Fibroblast of the aortic adventitia (primary cell): Measurements from ENCODE around the gene PCED1B. TPM values are rescaled to one million over a fixed set of nuclear protein-coding genes. Genes with fewer than 3 reads are reported as not detected.

Experiments used
- DNase-seq: peaks from one replicate; pipeline ENCODE4 v3.0.0-alpha.2; 2010; ENCODE audit warnings: low read depth
- H3K4me3 ChIP-seq: 2 replicates; pipeline ENCODE4 v1.5.1; 2011; ENCODE audit warnings: low read depth, mild to moderate bottlenecking, control low read depth, low read length, moderate library complexity
- total RNA-seq: library from RNA; depleted of rRNA; stranded (reverse); fragments of >200 nt; gene quantifications from 2 replicates; pipeline ENCODE4 v1.2.3, GENCODE V29; 2012; ENCODE audit warnings: low replicate concordance
- TF ChIP-seq, protein P1 (sequence below): IDR thresholded peaks from 2 replicates; pipeline ENCODE4 v1.5.1; 2011; ENCODE audit warnings: mild to moderate bottlenecking, low read length, control low read depth, inconsistent platforms; ENCODE audit not compliant: insufficient read depth

Gene PCED1B
- total RNA-seq, 1 donor, result 0.27 TPM

DNA sequence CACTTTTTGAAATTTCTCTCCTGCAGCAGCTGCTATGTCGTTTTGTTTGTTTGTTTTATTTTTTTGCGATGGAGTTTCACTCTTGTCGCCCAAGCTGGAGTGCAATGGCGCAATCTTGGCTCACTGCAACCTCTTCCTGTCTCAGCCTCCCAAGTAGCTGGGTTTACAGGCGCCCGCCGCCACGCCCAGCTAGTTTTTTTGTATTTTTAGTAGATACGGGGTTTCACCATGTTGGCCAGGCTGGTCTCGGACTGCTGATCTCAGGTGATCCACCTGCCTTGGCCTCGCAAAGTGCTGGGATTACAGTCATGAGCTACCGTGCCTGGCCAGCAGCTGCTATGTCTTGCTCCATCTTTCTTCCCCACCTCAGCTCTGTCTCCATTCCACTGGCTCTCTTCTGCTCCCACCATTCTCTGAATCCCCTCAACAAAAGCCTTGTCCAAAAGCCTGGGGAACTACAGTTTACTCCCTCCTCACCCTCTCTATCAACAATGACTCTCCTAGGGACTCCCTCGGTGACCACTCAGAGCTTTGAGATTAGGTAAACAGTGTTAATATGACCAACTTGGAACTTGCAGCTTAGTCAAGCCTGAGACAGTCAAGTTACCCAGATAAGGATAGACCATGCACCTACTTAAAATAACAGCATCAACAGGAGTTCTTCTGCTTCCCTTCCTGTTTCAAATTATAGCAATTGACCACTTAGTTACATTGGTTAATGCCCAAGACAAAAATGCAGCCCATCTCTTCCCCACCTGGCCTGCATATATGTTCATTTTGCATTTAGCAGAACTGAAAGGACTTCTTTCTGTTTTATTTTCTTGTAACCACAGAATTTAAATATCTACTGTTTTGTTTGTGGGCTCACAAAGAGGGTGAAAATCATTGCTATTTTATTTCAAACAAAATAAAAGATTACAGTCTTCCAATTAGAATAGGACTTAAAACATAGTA, 189.4 kb downstream of the PCED1B start:
- no peak for DNase-seq
- no peak overlapping the region for H3K4me3 ChIP-seq
- TF ChIP-seq, protein P1, sequence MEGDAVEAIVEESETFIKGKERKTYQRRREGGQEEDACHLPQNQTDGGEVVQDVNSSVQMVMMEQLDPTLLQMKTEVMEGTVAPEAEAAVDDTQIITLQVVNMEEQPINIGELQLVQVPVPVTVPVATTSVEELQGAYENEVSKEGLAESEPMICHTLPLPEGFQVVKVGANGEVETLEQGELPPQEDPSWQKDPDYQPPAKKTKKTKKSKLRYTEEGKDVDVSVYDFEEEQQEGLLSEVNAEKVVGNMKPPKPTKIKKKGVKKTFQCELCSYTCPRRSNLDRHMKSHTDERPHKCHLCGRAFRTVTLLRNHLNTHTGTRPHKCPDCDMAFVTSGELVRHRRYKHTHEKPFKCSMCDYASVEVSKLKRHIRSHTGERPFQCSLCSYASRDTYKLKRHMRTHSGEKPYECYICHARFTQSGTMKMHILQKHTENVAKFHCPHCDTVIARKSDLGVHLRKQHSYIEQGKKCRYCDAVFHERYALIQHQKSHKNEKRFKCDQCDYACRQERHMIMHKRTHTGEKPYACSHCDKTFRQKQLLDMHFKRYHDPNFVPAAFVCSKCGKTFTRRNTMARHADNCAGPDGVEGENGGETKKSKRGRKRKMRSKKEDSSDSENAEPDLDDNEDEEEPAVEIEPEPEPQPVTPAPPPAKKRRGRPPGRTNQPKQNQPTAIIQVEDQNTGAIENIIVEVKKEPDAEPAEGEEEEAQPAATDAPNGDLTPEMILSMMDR, result no peak

DNA sequence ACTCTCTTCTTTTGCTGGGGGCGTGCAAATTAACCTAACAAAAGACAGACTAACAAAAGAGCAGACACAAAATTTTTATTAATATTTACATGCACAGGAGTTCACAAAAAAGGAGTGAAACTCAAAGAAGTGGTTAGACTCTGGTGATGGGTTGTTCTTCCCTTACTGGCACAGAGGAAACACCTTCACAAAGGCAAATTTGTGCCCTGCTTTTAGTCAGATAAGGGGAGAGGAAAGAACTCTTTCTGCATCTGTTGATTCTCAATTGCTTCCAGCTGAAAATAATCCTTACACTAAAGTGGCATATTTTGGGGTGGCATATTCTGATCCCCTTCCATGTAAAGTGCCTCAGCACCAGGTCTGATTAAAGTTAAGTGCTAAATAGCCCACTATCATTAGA, 190.5 kb downstream of the PCED1B start:
- H3K4me3 ChIP-seq, result no peak overlapping the region
- TF ChIP-seq, protein P1, result no peak
- no peak for DNase-seq

DNA sequence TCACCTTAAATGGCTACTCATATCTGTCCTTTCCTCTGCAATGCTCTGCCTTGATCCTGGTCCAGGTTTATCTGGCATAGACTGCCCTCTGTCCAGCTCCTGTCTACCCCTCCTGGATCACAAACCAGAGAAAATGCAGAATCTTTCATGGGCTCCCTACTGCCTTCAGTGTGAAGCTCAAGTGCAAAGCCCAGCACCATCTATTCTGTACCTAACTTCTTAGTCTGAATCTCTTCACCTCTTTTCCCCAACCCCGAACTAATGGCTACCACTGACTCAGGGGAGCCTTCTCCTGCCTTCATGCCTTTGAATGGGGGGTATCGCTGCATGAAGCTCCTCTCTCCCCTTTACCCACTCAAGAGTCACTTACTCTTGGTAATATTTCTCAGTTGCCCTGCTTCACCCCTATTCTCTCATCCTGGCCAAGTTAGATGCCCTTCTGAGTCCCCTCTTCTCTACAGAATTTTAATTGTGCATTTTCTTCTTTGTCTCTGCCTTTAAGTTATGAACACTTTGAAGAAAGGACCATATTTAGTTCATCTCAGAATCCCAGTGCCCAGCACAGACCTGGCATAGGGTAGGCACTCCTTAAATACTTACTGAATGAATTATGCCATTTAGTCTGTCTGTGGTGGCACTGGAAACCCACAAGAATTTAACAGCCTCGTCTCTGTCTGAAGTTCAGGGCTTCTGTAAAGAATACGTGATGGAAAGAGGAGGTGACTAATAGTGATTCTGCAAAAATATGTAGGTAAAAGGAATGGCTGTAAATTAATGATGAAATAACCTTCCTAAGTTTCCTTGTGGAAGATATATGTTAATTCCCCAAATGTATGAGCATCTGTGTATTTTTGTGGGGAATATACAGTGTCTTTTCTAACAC, 191.6 kb downstream of the PCED1B start:
- DNase-seq, result peak; percentile 60
- TF ChIP-seq, protein P1, result no peak
- H3K4me3 ChIP-seq, result no peak overlapping the region

DNA sequence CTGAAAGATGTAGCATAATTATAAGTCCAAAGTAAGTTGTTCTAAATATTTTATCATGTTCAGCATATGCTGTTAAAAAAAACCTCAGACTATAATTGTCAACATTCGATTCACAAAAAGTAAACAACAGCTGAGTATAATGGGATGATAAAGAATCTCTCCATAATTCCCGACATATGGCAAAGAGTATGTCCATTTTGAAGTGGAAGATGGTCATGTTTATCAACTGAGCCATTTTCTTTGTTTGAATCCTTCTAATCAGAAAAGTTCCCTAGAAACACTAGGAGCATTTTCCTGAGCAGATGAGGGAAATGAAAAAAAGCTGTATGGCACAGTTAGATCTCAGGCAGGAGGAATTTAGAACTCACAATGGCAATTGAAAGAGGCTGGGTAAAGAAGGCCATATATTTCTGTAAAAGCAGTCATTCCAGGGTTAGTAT, 192.4 kb downstream of the PCED1B start:
- DNase-seq, result no peak
- TF ChIP-seq, protein P1, result no peak
- H3K4me3 ChIP-seq, result no peak overlapping the region

DNA sequence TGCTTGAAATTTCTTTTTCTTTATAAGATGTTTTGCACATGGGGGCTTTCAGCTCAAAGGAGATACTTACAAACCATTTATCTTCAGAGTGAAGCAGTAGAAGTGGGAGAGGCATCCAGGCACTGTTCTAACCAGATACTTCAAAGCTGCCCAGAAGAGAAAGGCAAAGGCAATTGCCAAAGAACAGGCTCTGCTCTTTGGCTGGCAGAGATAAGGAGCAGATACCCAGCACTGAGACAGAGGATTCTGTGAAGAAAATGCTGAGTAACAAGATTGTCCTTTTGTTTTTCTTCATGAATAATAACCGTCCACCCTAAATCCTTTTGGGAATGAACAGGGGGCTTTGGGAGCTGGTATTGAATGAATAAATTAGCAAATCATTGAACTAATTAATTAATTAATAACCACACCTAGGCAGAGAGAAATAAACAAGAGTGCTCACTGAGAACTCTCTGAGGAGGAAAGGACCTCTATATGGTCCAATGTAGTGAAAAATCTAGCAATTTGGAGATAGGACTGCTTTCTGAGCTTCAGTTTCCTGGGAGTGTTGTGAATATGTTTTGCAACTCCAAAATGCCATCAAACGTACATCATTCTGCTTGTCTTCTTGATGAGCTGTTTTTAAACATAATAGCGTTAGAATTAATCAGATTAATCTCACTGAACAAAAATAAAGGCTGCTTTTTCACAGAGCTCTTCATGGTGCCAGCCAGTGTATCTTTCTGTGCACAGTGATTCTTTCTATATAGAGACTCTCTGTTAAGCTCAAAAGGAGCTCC, 193.2 kb downstream of the PCED1B start:
- TF ChIP-seq, protein P1, result no peak
- DNase-seq, result no peak
- H3K4me3 ChIP-seq, result no peak overlapping the region

DNA sequence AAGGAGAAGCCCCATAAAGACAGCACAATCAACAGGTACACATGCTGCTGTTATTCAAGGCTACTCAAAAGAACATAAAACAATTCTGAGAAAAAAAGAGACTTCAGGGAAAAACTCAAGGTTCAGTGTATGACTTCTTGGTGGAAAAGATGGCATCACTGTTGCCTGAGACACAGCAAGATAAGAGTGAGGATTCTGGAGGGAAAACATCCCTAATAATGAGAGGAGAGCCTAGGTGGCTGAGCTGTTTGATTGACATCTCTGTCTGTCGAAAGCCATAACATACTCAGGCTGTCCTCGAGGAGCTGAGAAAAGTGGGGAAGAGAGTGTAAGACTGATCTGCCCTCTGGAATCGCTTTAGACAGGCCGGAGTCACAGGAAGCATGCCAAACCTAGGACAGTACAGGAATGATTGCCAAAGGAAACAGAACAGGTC, 193.8 kb downstream of the PCED1B start:
- H3K4me3 ChIP-seq, result no peak overlapping the region
- TF ChIP-seq, protein P1, result no peak
- DNase-seq, result no peak
